ENCODE data around the gene FMN1. TPM values are rescaled to one million over a fixed set of nuclear protein-coding genes. Genes with fewer than 3 reads are reported as not detected.
A peak's percentile ranks its signal among the peaks of the same experiment; 100 is the strongest.

Gene FMN1
- total RNA-seq, 1 experiment from 2014 or later = 0.37 TPM

- ChIA-PET POLR2A (ENCODE audit: low non-redundant PET) (no interaction called here), CTCF (no interaction called here)
- H3K27ac ChIP-seq (ENCODE audit: low read depth, low read length, poor library complexity, severe bottlenecking) = no peak overlapping the region
- TF ChIP-seq EZH2 (IDR thresholded peaks at IDR 0.05; ENCODE audit: borderline replicate concordance, low read depth, low read length, poor library complexity, severe bottlenecking) = no peak
- TF ChIP-seq, protein P1, sequence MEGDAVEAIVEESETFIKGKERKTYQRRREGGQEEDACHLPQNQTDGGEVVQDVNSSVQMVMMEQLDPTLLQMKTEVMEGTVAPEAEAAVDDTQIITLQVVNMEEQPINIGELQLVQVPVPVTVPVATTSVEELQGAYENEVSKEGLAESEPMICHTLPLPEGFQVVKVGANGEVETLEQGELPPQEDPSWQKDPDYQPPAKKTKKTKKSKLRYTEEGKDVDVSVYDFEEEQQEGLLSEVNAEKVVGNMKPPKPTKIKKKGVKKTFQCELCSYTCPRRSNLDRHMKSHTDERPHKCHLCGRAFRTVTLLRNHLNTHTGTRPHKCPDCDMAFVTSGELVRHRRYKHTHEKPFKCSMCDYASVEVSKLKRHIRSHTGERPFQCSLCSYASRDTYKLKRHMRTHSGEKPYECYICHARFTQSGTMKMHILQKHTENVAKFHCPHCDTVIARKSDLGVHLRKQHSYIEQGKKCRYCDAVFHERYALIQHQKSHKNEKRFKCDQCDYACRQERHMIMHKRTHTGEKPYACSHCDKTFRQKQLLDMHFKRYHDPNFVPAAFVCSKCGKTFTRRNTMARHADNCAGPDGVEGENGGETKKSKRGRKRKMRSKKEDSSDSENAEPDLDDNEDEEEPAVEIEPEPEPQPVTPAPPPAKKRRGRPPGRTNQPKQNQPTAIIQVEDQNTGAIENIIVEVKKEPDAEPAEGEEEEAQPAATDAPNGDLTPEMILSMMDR (conservative IDR thresholded peaks at IDR 0.05; ENCODE audit: low read depth, low read length) = no peak
- no TSS peak for BruUV-seq (replicated peaks)
- H3K9me3 ChIP-seq (ENCODE audit: low read depth, low read length, poor library complexity, severe bottlenecking) = no peaks in the 10 kb centered on the region
- DNase-seq (ENCODE audit: low spot score) = no peak
- peaks cover 10% of the 10 kb centered on the region for H3K27me3 ChIP-seq (replicated peaks; ENCODE audit: insufficient read depth, low read depth, low read length, poor library complexity)
- H3K4me3 ChIP-seq (ENCODE audit: low read depth, low read length, poor library complexity, severe bottlenecking) = no peak overlapping the region
- intact Hi-C loops (cut with micrococcal nuclease; ENCODE audit: unreplicated experiment) = no loop called here
- H3K36me3 ChIP-seq (ENCODE audit: insufficient read depth, low read length, poor library complexity, severe bottlenecking) = no peaks in the 10 kb centered on the region
- no peaks in the 10 kb centered on the region for H3K4me1 ChIP-seq (ENCODE audit: insufficient read depth, low read length, poor library complexity, severe bottlenecking)
These were observed 195.4 kb downstream of the FMN1 start for GRCh38 chr15:32998979-32999672.

- CTCF ChIA-PET = no interaction called here
These were observed 196.3 kb downstream of the FMN1 start for GRCh38 chr15:32998182-32998581.

DNA sequence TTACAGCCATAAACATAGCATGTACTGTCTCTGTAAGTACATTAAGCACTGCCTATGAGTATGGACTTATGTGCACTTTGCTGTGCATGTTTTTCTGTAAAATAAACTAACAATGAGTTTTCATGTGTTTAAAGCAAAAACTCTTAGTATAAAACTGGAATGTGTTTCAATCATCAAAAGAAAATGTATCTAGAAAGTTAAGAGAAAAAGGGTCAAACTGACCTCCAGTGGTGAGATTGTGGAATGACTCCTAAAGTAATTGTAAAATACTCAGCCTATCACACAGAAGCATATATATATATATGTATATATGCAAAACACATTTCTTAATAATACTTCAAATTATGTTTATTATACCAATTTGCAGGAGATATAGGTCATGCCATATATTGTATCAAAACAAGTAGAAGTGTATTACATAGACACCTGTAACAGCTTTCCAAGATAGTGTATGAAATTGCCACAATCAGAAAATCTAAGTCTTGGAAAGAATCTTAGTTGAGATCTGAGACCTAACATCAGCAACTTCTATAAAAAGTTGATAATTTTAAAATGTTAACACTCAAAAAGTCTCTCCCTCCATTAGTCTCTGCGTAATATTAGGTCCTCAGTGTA, 199.6 kb downstream of the FMN1 start:
- H3K27ac ChIP-seq (ENCODE audit: low read depth, low read length, poor library complexity, severe bottlenecking) = no peak overlapping the region
- H3K4me3 ChIP-seq (ENCODE audit: low read depth, low read length, poor library complexity, severe bottlenecking) = no peak overlapping the region
- POLR2A ChIA-PET (ENCODE audit: low non-redundant PET) = no interaction called here
- peaks cover 9% of the 10 kb centered on the region for H3K27me3 ChIP-seq (replicated peaks; ENCODE audit: insufficient read depth, low read depth, low read length, poor library complexity)
- CTCF ChIA-PET = interaction anchor here (2.5 kb wide), 1 partner anchor 332 kb away, joined by 10 read pairs; no protein-coding TSS in a partner anchor
- no TSS peak for BruUV-seq (replicated peaks)
- intact Hi-C loops (cut with micrococcal nuclease; ENCODE audit: unreplicated experiment) = loop anchor here (2.0 kb wide), 1 partner anchor 332 kb away; no protein-coding TSS in a partner anchor
- H3K36me3 ChIP-seq (ENCODE audit: insufficient read depth, low read length, poor library complexity, severe bottlenecking) = no peaks in the 10 kb centered on the region
- peak; percentile 36 for DNase-seq (ENCODE audit: low spot score)
- no peak for TF ChIP-seq EZH2 (IDR thresholded peaks at IDR 0.05; ENCODE audit: borderline replicate concordance, low read depth, low read length, poor library complexity, severe bottlenecking)
- TF ChIP-seq, protein P1 (conservative IDR thresholded peaks at IDR 0.05; ENCODE audit: low read depth, low read length) = peak; percentile 69
- H3K9me3 ChIP-seq (ENCODE audit: low read depth, low read length, poor library complexity, severe bottlenecking) = no peaks in the 10 kb centered on the region
- H3K4me1 ChIP-seq (ENCODE audit: insufficient read depth, low read length, poor library complexity, severe bottlenecking) = no peaks in the 10 kb centered on the region

More at GRCh38 chr15:32998182-32998581, 196.3 kb downstream of the FMN1 start:
- Histone ChIP-seq H3K27ac (ENCODE audit: low read depth, low read length, poor library complexity, severe bottlenecking) (no peak overlapping the region), H3K27me3 (replicated peaks; ENCODE audit: insufficient read depth, low read depth, low read length, poor library complexity) (peaks cover 10% of the 10 kb centered on the region), H3K4me3 (ENCODE audit: low read depth, low read length, poor library complexity, severe bottlenecking) (no peak overlapping the region), H3K36me3 (ENCODE audit: insufficient read depth, low read length, poor library complexity, severe bottlenecking) (no peaks in the 10 kb centered on the region), H3K4me1 (ENCODE audit: insufficient read depth, low read length, poor library complexity, severe bottlenecking) (no peaks in the 10 kb centered on the region), H3K9me3 (ENCODE audit: low read depth, low read length, poor library complexity, severe bottlenecking) (no peaks in the 10 kb centered on the region)
- POLR2A ChIA-PET (ENCODE audit: low non-redundant PET) = no interaction called here
- no peak for DNase-seq (ENCODE audit: low spot score)
- intact Hi-C loops (cut with micrococcal nuclease; ENCODE audit: unreplicated experiment) = no loop called here
- BruUV-seq (replicated peaks) = no TSS peak
- no peak for TF ChIP-seq EZH2 (IDR thresholded peaks at IDR 0.05; ENCODE audit: borderline replicate concordance, low read depth, low read length, poor library complexity, severe bottlenecking)
- TF ChIP-seq, protein P1 (conservative IDR thresholded peaks at IDR 0.05; ENCODE audit: low read depth, low read length) = no peak

Measured in A673 (cell line).